IMR-90 (cell line): ENCODE results near the gene NRCAM. TPM values are rescaled to one million over a fixed set of nuclear protein-coding genes. Genes with fewer than 3 reads are reported as not detected.

Experiments
- ATAC-seq: fragments of 200-7000 bp; cut with Tn5 transposase; 2 replicates; pipeline ENCODE4 v1.9.1; 2020; ENCODE audit warnings: low read depth, mild to moderate bottlenecking, moderate library complexity
- BruUV-seq: library from RNA; stranded (reverse); fragments of 400-500 nt; replicated peaks from 2 replicates; lab custom pipeline; 2021; lab: Mats Ljungman, UMichigan
- CTCF ChIA-PET: fragments of 300-600 bp; formaldehyde crosslinking; extraction: SDS; loops from one replicate; lab custom pipeline; 2021; ENCODE audit warnings: antibody characterized with exemption; lab: Yijun Ruan, JAX
- POLR2A ChIA-PET: fragments of 300-600 bp; sonication (Branson Sonifier 250); formaldehyde crosslinking; loops from one replicate; lab custom pipeline; 2022; ENCODE audit warnings: antibody characterized with exemption; ENCODE audit not compliant: unreplicated experiment; lab: Charles Lee
- DNase-seq: peaks from one replicate; pipeline ENCODE4 v3.0.0; 2013
- H2AFZ ChIP-seq: replicated peaks from 2 replicates; pipeline ENCODE3; 2013; ENCODE audit warnings: low read length, mild to moderate bottlenecking; ENCODE audit not compliant: poor library complexity
- H2AK5ac ChIP-seq: 2 replicates; pipeline ENCODE4 v1.6.1; 2013; ENCODE audit warnings: low read depth, low read length, inconsistent platforms
- H2AK9ac ChIP-seq: replicated peaks from 2 replicates; pipeline ENCODE3; 2013; ENCODE audit warnings: mild to moderate bottlenecking, low read depth, low read length, moderate library complexity; ENCODE audit not compliant: poor library complexity
- H2BK120ac ChIP-seq: 2 replicates; pipeline ENCODE4 v1.6.1; 2013; ENCODE audit warnings: low read depth, low read length, inconsistent platforms
- H2BK15ac ChIP-seq: 3 replicates; pipeline ENCODE4 v1.6.1; 2013; ENCODE audit warnings: low read depth, low read length, inconsistent platforms
- H2BK20ac ChIP-seq: 2 replicates; pipeline ENCODE4 v1.6.1; 2013; ENCODE audit warnings: low read depth, mild to moderate bottlenecking, inconsistent platforms, low read length, moderate library complexity
- H2BK5ac ChIP-seq: 2 replicates; pipeline ENCODE4 v1.6.1; 2013; ENCODE audit warnings: mild to moderate bottlenecking, low read depth, low read length, inconsistent platforms; ENCODE audit not compliant: poor library complexity, severe bottlenecking
- H3K14ac ChIP-seq: replicated peaks from 2 replicates; pipeline ENCODE4 v1.6.1; 2013; ENCODE audit warnings: low read depth, low read length, inconsistent platforms
- H3K18ac ChIP-seq: 2 replicates; pipeline ENCODE4 v1.6.1; 2013; ENCODE audit warnings: low read depth, low read length, control low read depth
- H3K23ac ChIP-seq: 2 replicates; pipeline ENCODE4 v1.6.1; 2013; ENCODE audit warnings: low read depth, low read length, inconsistent platforms
- H3K27ac ChIP-seq: 2 replicates; pipeline ENCODE4 v1.5.1; 2013; ENCODE audit warnings: mild to moderate bottlenecking, control low read depth, low read length; ENCODE audit not compliant: insufficient read depth
- H3K27me3 ChIP-seq: 2 replicates; pipeline ENCODE4 v1.6.1; 2013; ENCODE audit warnings: low read length; ENCODE audit not compliant: control insufficient read depth, insufficient read depth
- H3K36me3 ChIP-seq: 2 replicates; pipeline ENCODE4 v1.6.1; 2013; ENCODE audit warnings: low read length, mixed read lengths; ENCODE audit not compliant: control insufficient read depth, insufficient read depth
- H3K4ac ChIP-seq: 2 replicates; pipeline ENCODE4 v1.6.1; 2013; ENCODE audit warnings: low read depth, low read length, inconsistent platforms
- H3K4me1 ChIP-seq: 2 replicates; pipeline ENCODE4 v1.6.1; 2013; ENCODE audit warnings: low read length, mixed read lengths; ENCODE audit not compliant: control insufficient read depth, insufficient read depth
- H3K4me2 ChIP-seq: 2 replicates; pipeline ENCODE4 v1.6.1; 2013; ENCODE audit warnings: low read depth, mild to moderate bottlenecking, control low read depth, low read length, moderate library complexity
- H3K4me3 ChIP-seq: 2 replicates; pipeline ENCODE4 v1.5.1; 2013; ENCODE audit warnings: low read depth, mild to moderate bottlenecking, control low read depth, low read length, moderate library complexity; ENCODE audit not compliant: insufficient read depth
- H3K56ac ChIP-seq: 2 replicates; pipeline ENCODE4 v1.6.1; 2013; ENCODE audit warnings: low read length, inconsistent platforms; ENCODE audit not compliant: insufficient read depth; ENCODE audit errors: extremely low read depth
- H3K79me1 ChIP-seq, 2 experiments: 2 replicates each; pipeline ENCODE4 v1.6.1; 2013; ENCODE audit warnings: low read length in 2 of 2, inconsistent platforms in 1 of 2, low read depth in 1 of 2
- H3K9ac ChIP-seq: 2 replicates; pipeline ENCODE4 v1.6.1; 2013; ENCODE audit warnings: low read depth, low read length, control low read depth
- H3K9me1 ChIP-seq: 2 replicates; pipeline ENCODE4 v1.6.1; 2013; ENCODE audit warnings: low read length, inconsistent platforms; ENCODE audit not compliant: insufficient read depth
- H3K9me3 ChIP-seq: 2 replicates; pipeline ENCODE4 v1.6.1; 2013; ENCODE audit warnings: low read length; ENCODE audit not compliant: control insufficient read depth, insufficient read depth
- H4K20me1 ChIP-seq: 2 replicates; pipeline ENCODE4 v1.6.1; 2013; ENCODE audit warnings: low read length, inconsistent platforms; ENCODE audit not compliant: insufficient read depth
- H4K5ac ChIP-seq: 2 replicates; pipeline ENCODE4 v1.6.1; 2013; ENCODE audit warnings: mild to moderate bottlenecking, low read depth, low read length, control low read depth
- H4K8ac ChIP-seq, 2 experiments: 2 replicates each; pipeline ENCODE4 v1.6.1; 2013; ENCODE audit warnings: low read depth in 2 of 2, low read length in 2 of 2, control low read depth in 1 of 2, inconsistent platforms in 1 of 2
- H4K91ac ChIP-seq: 2 replicates; pipeline ENCODE4 v1.6.1; 2013; ENCODE audit warnings: low read depth, low read length, inconsistent platforms; ENCODE audit not compliant: insufficient read depth
- BHLHE40 ChIP-seq: fragments of 150-350 bp; IDR thresholded peaks from 2 replicates; pipeline ENCODE4 v1.6.1; 2016; ENCODE audit warnings: mild to moderate bottlenecking, low read depth, low read length
- NFE2L2 ChIP-seq: fragments of 150-350 bp; IDR thresholded peaks from 2 replicates; pipeline ENCODE4 v1.6.1; 2016; ENCODE audit warnings: low read depth, mild to moderate bottlenecking, low read length
- WGBS, 2 experiments: methylation state at CpG; one replicate each; pipeline versions ENCODE4 v1.1.5 to v1.1.7; 2013; ENCODE audit warnings: missing lambda C conversion rate in 2 of 2; ENCODE audit not compliant: insufficient read length in 1 of 2; ENCODE audit errors: extremely low coverage in 2 of 2; 5-methylcytosine and 5-hydroxymethylcytosine counted together
- dilution Hi-C: fragments of 300-500 bp; cut with HindIII; formaldehyde crosslinking; loops from one replicate; pipeline ENCODE4 v1.14.3; 2018; ENCODE audit warnings: low sequenced_read_pairs; ENCODE audit not compliant: unreplicated experiment
- in situ Hi-C: fragments of 300-500 bp; cut with MboI; formaldehyde crosslinking; loops from 3 replicates; pipeline ENCODE4 v1.14.3; 2019; ENCODE audit warnings: low sequenced_read_pairs, inconsistent platforms, mixed read lengths
- intact Hi-C: fragments of 100-400 bp; cut with micrococcal nuclease; formaldehyde crosslinking; loops from 2 replicates; pipeline ENCODE4 v1.10.0; 2022
- polyA plus RNA-seq, 3 experiments: library from polyadenylated mRNA; depleted of rRNA; stranded (reverse); fragments of >200 nt; gene quantifications; 2 replicates each; pipeline ENCODE4 v1.2.3, GENCODE V29; 2012; ENCODE audit warnings: low replicate concordance in 1 of 3
- total RNA-seq: library from RNA; depleted of rRNA; stranded (reverse); fragments of >200 nt; gene quantifications from 2 replicates; pipeline ENCODE4 v1.2.3, GENCODE V29; 2012

NRCAM gene
- total and polyA plus RNA-seq, 2 of the 4 experiments (the other 2 are of a cell fraction), result 0.46 to 1.1 TPM

GRCh38 chr7:108103558-108104298, 352.5 kb downstream of the NRCAM start:
- BruUV-seq, result no TSS peak

More at GRCh38 chr7:108103558-108104298, 352.5 kb downstream of the NRCAM start:
- peak overlapping the region; percentile 60 for H2BK5ac ChIP-seq
- H3K56ac ChIP-seq, result peak overlapping the region; percentile 43
- H3K9ac ChIP-seq, result no peak overlapping the region
- peak overlapping the region; percentile 21 for H3K23ac ChIP-seq
- peak overlapping the region; percentile 67 for H3K27ac ChIP-seq
- peaks cover 22% of the 10 kb centered on the region for H3K4me1 ChIP-seq
- dilution Hi-C loops (no loop called here), intact Hi-C loops (no loop called here), in situ Hi-C loops (no loop called here)
- ATAC-seq (peak; percentile 83), DNase-seq (no peak)
- H3K4me3 ChIP-seq, result no peak overlapping the region
- peak overlapping the region; percentile 39; the same call in 1 of the 2 replicates for H3K14ac ChIP-seq
- H3K9me3 ChIP-seq, result no peaks in the 10 kb centered on the region
- peak overlapping the region; percentile 75 for H2BK20ac ChIP-seq
- peak overlapping the region; percentile 87 for H4K5ac ChIP-seq
- peak overlapping the region; percentile 96 for H3K18ac ChIP-seq
- no peaks in the 10 kb centered on the region for H3K79me1 ChIP-seq
- peak overlapping the region; percentile 32 to 59; a peak in 3 of 4 replicates for H4K8ac ChIP-seq
- H3K4me2 ChIP-seq, result no peak overlapping the region
- no CpG with 5 or more reads among the region's 5 CpGs for WGBS, 2 experiments
- peak overlapping the region; percentile 87; the same call in 2 of the 3 replicates for H2BK15ac ChIP-seq
- TF ChIP-seq BHLHE40 (no peak), NFE2L2 (peak; percentile 81)
- H3K36me3 ChIP-seq, result no peaks in the 10 kb centered on the region
- H2AFZ ChIP-seq, result no peak overlapping the region
- CTCF ChIA-PET, result interaction anchor here (0.9 kb wide), 1 partner anchor 149 kb away, joined by 3 read pairs; no protein-coding TSS in a partner anchor
- H3K27me3 ChIP-seq, result no peaks in the 10 kb centered on the region
- peak overlapping the region; percentile 92 for H3K4ac ChIP-seq
- no peaks in the 10 kb centered on the region for H4K20me1 ChIP-seq
- peak overlapping the region; percentile 85 for H2BK120ac ChIP-seq
- peak overlapping the region; percentile 54; the same call in 1 of the 2 replicates for H2AK5ac ChIP-seq
- peaks cover 22% of the 10 kb centered on the region for H3K9me1 ChIP-seq
- POLR2A ChIA-PET, result no interaction called here
- peak overlapping the region; percentile 45; the same call in 1 of the 2 replicates for H4K91ac ChIP-seq
- no peak overlapping the region for H2AK9ac ChIP-seq
